Vagina (tissue), 2 donors: ENCODE data around the gene CYP51A1. TPM values are rescaled to one million over a fixed set of nuclear protein-coding genes. Genes with fewer than 3 reads are reported as not detected.
"Not testable (repeated sequence)": the region's sequence is repeated elsewhere in the genome, so short reads cannot be mapped to it uniquely, and the experiment has no call there.

Experiments
- DNase-seq, 2 donors: peaks; one replicate each; pipeline ENCODE4 v3.0.0-alpha.2; 2017; ENCODE audit errors: extremely low spot score in 2 of 2
- H3K27ac ChIP-seq: fragments of 200-600 bp; sonication (generic); one replicate; pipeline ENCODE4 v1.5.1; 2019
- H3K27me3 ChIP-seq: fragments of 200-600 bp; sonication (generic); one replicate; pipeline ENCODE4 v1.5.1; 2019
- H3K36me3 ChIP-seq, 2 donors: fragments of 200-600 bp; sonication (generic); one replicate each; pipeline ENCODE4 v1.5.1; 2017 to 2019
- H3K4me1 ChIP-seq: fragments of 200-600 bp; sonication (generic); one replicate; pipeline ENCODE4 v1.5.1; 2019
- H3K4me3 ChIP-seq, 2 donors: fragments of 200-600 bp; sonication (generic); 1 replicate in 1 of 2; 2 replicates in 1 of 2; pipeline ENCODE4 v1.5.1; 2016 to 2019
- H3K9me3 ChIP-seq: fragments of 200-600 bp; sonication (generic); one replicate; pipeline ENCODE4 v1.5.1; 2019
- CTCF ChIP-seq, 3 experiments: fragments of 450-650 bp in 2 of 3; fragments of 200-600 bp in 1 of 3; sonication (generic) in 1 of 3; IDR thresholded peaks; one replicate each; pipeline ENCODE4 v1.5.1; 2017 to 2019; ENCODE audit warnings: antibody characterized with exemption in 3 of 3, mild to moderate bottlenecking in 2 of 3, moderate library complexity in 2 of 3
- POLR2A ChIP-seq, 2 donors: fragments of 450-650 bp; IDR thresholded peaks; one replicate each; pipeline ENCODE4 v1.6.1; 2017; ENCODE audit warnings: antibody characterized with exemption in 2 of 2, mild to moderate bottlenecking in 2 of 2, moderate library complexity in 2 of 2
- POLR2AphosphoS5 ChIP-seq, 2 donors: sonication (generic); formaldehyde crosslinking; IDR thresholded peaks; one replicate each; pipeline ENCODE4 v1.9.0; 2017; ENCODE audit warnings: antibody characterized with exemption in 2 of 2, mild to moderate bottlenecking in 2 of 2, low read depth in 1 of 2; ENCODE audit not compliant: insufficient read depth in 1 of 2
- intact Hi-C: fragments of 100-400 bp; cut with DNase I; formaldehyde crosslinking; loops from one replicate; pipeline ENCODE4 v1.15.1; 2023
- total RNA-seq: library from RNA; depleted of rRNA; stranded (reverse); fragments of >200 nt; gene quantifications from one replicate; pipeline ENCODE4 v1.2.3, GENCODE V29; 2016

Gene CYP51A1
- total RNA-seq, 1 donor from 2014 or later, result 39.0 TPM

- DNase-seq, result no peak
- Histone ChIP-seq H3K4me3 (no peak overlapping the region), H3K27ac (no peak overlapping the region), H3K4me1 (no peaks in the 10 kb centered on the region), H3K9me3 (no peaks in the 10 kb centered on the region), H3K27me3 (no peaks in the 10 kb centered on the region), H3K36me3 (peaks cover 0 to 45% of the 10 kb centered on the region in 2 donors)
- intact Hi-C loops, result no loop called here
- no peak for TF ChIP-seq CTCF (IDR thresholded peaks at IDR 0.05)
- TF ChIP-seq POLR2A (IDR thresholded peaks at IDR 0.05), result no peak
- no peak for TF ChIP-seq POLR2AphosphoS5 (IDR thresholded peaks at IDR 0.05; ENCODE audit: insufficient read depth in 1 of 2, low read depth in 1 of 2)
Observed at GRCh38 chr7:92108821-92109220, 25.5 kb downstream of the CYP51A1 start.

- peaks cover 0 to 75% of the 10 kb centered on the region in 2 donors for H3K36me3 ChIP-seq
- H3K4me1 ChIP-seq, H3K9me3 ChIP-seq, H3K27ac ChIP-seq, intact Hi-C loops, H3K27me3 ChIP-seq, DNase-seq, H3K4me3 ChIP-seq: not testable (repeated sequence)
Observed at GRCh38 chr7:92102862-92103261, 31.4 kb downstream of the CYP51A1 start.

GRCh38 chr7:92100534-92100933 is 33.7 kb downstream of the CYP51A1 start:
- intact Hi-C loops, result no loop called here
- TF ChIP-seq POLR2AphosphoS5 (IDR thresholded peaks at IDR 0.05; ENCODE audit: insufficient read depth in 1 of 2, low read depth in 1 of 2) (no peak), CTCF (IDR thresholded peaks at IDR 0.05) (no peak), POLR2A (IDR thresholded peaks at IDR 0.05) (no peak)
- H3K36me3 ChIP-seq, result peaks cover 0 to 79% of the 10 kb centered on the region in 2 donors
- H3K4me3 ChIP-seq, result no peak overlapping the region
- no peak overlapping the region for H3K27ac ChIP-seq
- no peaks in the 10 kb centered on the region for H3K9me3 ChIP-seq
- H3K27me3 ChIP-seq, result no peaks in the 10 kb centered on the region
- no peak for DNase-seq
- H3K4me1 ChIP-seq, result no peaks in the 10 kb centered on the region

- H3K36me3 ChIP-seq, result peaks cover 0 to 68% of the 10 kb centered on the region in 2 donors
- TF ChIP-seq CTCF (IDR thresholded peaks at IDR 0.05), result no peak
- no peak for TF ChIP-seq POLR2A (IDR thresholded peaks at IDR 0.05)
- intact Hi-C loops, result no loop called here
Observed at GRCh38 chr7:92095380-92095779, 38.9 kb downstream of the CYP51A1 start.

GRCh38 chr7:92092210-92092609 is 42.1 kb downstream of the CYP51A1 start:
- no peak for TF ChIP-seq POLR2A (IDR thresholded peaks at IDR 0.05)
- no peak for TF ChIP-seq CTCF (IDR thresholded peaks at IDR 0.05)
- no peak for TF ChIP-seq POLR2AphosphoS5 (IDR thresholded peaks at IDR 0.05; ENCODE audit: insufficient read depth in 1 of 2, low read depth in 1 of 2)

More at GRCh38 chr7:92095380-92095779, 38.9 kb downstream of the CYP51A1 start:
- Histone ChIP-seq H3K4me1 (no peaks in the 10 kb centered on the region), H3K4me3 (no peak overlapping the region), H3K27me3 (no peaks in the 10 kb centered on the region), H3K9me3 (no peaks in the 10 kb centered on the region), H3K27ac (no peak overlapping the region)
- DNase-seq, result no peak

GRCh38 chr7:92088266-92088665 is 46.0 kb downstream of the CYP51A1 start:
- no peaks in the 10 kb centered on the region for H3K9me3 ChIP-seq
- peaks cover 0 to 61% of the 10 kb centered on the region in 2 donors for H3K36me3 ChIP-seq
- intact Hi-C loops, result no loop called here
- DNase-seq, result no peak
- TF ChIP-seq CTCF (IDR thresholded peaks at IDR 0.05) (no peak), POLR2AphosphoS5 (IDR thresholded peaks at IDR 0.05; ENCODE audit: insufficient read depth in 1 of 2, low read depth in 1 of 2) (no peak), POLR2A (IDR thresholded peaks at IDR 0.05) (no peak)
- H3K4me1 ChIP-seq, result no peaks in the 10 kb centered on the region
- no peak overlapping the region for H3K27ac ChIP-seq
- no peak overlapping the region for H3K4me3 ChIP-seq
- no peaks in the 10 kb centered on the region for H3K27me3 ChIP-seq

More at GRCh38 chr7:92092210-92092609, 42.1 kb downstream of the CYP51A1 start:
- intact Hi-C loops, result no loop called here
- no peak for DNase-seq
- Histone ChIP-seq H3K27me3 (no peaks in the 10 kb centered on the region), H3K36me3 (peaks cover 0 to 63% of the 10 kb centered on the region in 2 donors), H3K4me1 (no peaks in the 10 kb centered on the region), H3K27ac (no peak overlapping the region), H3K4me3 (no peak overlapping the region), H3K9me3 (no peaks in the 10 kb centered on the region)

- H3K27me3 ChIP-seq, H3K4me1 ChIP-seq, DNase-seq, H3K9me3 ChIP-seq, H3K27ac ChIP-seq, H3K4me3 ChIP-seq, intact Hi-C loops: not testable (repeated sequence)
- H3K36me3 ChIP-seq, result peaks cover 0 to 67% of the 10 kb centered on the region in 2 donors
Observed at GRCh38 chr7:92083922-92084321, 50.4 kb downstream of the CYP51A1 start.
